Activated CD4-positive, alpha-beta T cell treated with anti-CD3 and anti-CD28 coated beads, Interleukin-2, amount 10 ng/mL, durations not matched to agents 7 days and 5 days (primary cell): ENCODE measurements around the gene MROH8. TPM values are rescaled to one million over a fixed set of nuclear protein-coding genes. Genes with fewer than 3 reads are reported as not detected.

ENCODE experiments used
- CTCF ChIA-PET: fragments of 350-600 bp; sonication (Branson Sonifier 250); formaldehyde crosslinking; loops from one replicate; lab custom pipeline; 2021; ENCODE audit warnings: antibody characterized with exemption; lab: Charles Lee
- POLR2A ChIA-PET: fragments of 350-600 bp; sonication (Branson Sonifier 250); formaldehyde crosslinking; loops from one replicate; lab custom pipeline; 2021; ENCODE audit warnings: antibody characterized with exemption; lab: Charles Lee
- DNase-seq: peaks from one replicate; pipeline ENCODE4 v3.0.0-alpha.2; 2020
- H3K27ac Mint-ChIP-seq: one replicate; pipeline ENCODE4 v1.8.0; 2021; ENCODE audit warnings: mild to moderate bottlenecking, moderate library complexity, mixed read lengths
- H3K27me3 Mint-ChIP-seq: one replicate; pipeline ENCODE4 v1.8.0; 2021; ENCODE audit warnings: mixed read lengths
- H3K36me3 Mint-ChIP-seq: one replicate; pipeline ENCODE4 v1.8.0; 2021; ENCODE audit warnings: low read depth, mixed read lengths
- H3K4me1 Mint-ChIP-seq: one replicate; pipeline ENCODE4 v1.8.0; 2021; ENCODE audit warnings: mixed read lengths
- H3K4me3 Mint-ChIP-seq: one replicate; pipeline ENCODE4 v1.8.0; 2021; ENCODE audit warnings: mild to moderate bottlenecking, moderate library complexity, mixed read lengths
- H3K9me3 Mint-ChIP-seq: one replicate; pipeline ENCODE4 v1.8.0; 2021; ENCODE audit warnings: mixed read lengths
- total RNA-seq, 2 experiments: library from RNA; stranded (reverse); gene quantifications; one replicate each; pipeline ENCODE4 v1.2.3, GENCODE V29; 2021

Gene MROH8
- total RNA-seq, 2 experiments from 2014 or later, result 2.5 to 3.0 TPM

GRCh38 chr20:37055276-37055675, 124.1 kb downstream of the MROH8 start:
- H3K27ac Mint-ChIP-seq, result no peak overlapping the region
- H3K4me3 Mint-ChIP-seq, result no peak overlapping the region
- no peak for DNase-seq
- ChIA-PET POLR2A (no interaction called here), CTCF (no interaction called here)
- peaks cover 8% of the 10 kb centered on the region for H3K4me1 Mint-ChIP-seq
- no peaks in the 10 kb centered on the region for H3K27me3 Mint-ChIP-seq
- H3K9me3 Mint-ChIP-seq, result no peaks in the 10 kb centered on the region
- peaks cover 72% of the 10 kb centered on the region for H3K36me3 Mint-ChIP-seq

- H3K9me3 Mint-ChIP-seq, result no peaks in the 10 kb centered on the region
- H3K4me1 Mint-ChIP-seq, result peaks cover 15% of the 10 kb centered on the region
- H3K27ac Mint-ChIP-seq, result no peak overlapping the region
- no peaks in the 10 kb centered on the region for H3K27me3 Mint-ChIP-seq
- peaks cover 75% of the 10 kb centered on the region for H3K36me3 Mint-ChIP-seq
- H3K4me3 Mint-ChIP-seq, result no peak overlapping the region
- no peak for DNase-seq
- CTCF ChIA-PET, result interaction anchor here (1.1 kb wide), 1 partner anchor 10 kb away, joined by 5 read pairs; no protein-coding TSS in a partner anchor
- POLR2A ChIA-PET, result no interaction called here
Observed at GRCh38 chr20:37053230-37053950, 126.0 kb downstream of the MROH8 start.

Other genes with a start within 250 kb of the MROH8 start
- gene SAMHD1, start 227.8 kb downstream of the MROH8 start, total RNA-seq, result 100 to 1,000 TPM; 396 to 408 TPM
- 10 to 100 TPM; 48.9 to 53.9 TPM for gene RBL1, start 83.6 kb downstream of the MROH8 start, total RNA-seq
- 100 to 1,000 TPM; 154 to 176 TPM for gene RPN2, start 218 bp downstream of the MROH8 start, total RNA-seq
- not detected for gene GHRH, start 82.3 kb upstream of the MROH8 start, total RNA-seq
- 10 to 100 TPM; 10.9 to 11.0 TPM for gene MANBAL, start 110.1 kb upstream of the MROH8 start, total RNA-seq
- 1 to 10 TPM; 2.1 to 2.6 TPM for gene SRC, start 166.6 kb upstream of the MROH8 start, total RNA-seq